Measurements from ENCODE around the gene DENND1B.

DENND1B gene

DNA sequence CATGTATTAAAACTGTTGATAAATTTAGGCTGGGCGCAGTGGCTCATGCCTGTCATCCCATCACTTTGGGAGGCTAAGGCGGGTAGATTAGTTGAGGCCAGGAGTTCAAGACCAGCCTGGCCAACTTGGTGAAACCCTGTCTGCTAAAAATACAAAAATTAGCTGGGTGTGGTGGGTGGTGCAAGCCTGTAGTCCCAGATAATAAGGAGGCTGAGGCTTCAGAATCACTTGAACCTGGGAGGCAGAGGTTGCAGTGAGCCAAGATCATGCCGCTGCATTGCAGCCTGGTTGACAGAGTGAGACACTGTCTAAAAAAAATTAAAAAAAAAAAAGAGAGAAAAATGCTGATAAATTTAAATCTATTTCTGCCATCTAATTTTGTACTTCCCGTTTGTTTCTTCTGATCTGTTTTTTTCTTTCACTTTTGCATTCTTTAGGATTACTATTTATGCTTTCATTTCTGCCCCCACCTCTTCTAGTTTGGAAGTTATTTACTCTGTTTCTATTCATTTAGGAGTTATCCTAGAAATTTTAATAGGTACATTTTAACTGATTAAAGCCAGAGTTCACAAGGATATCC is 3.2 kb upstream of the DENND1B start:
- Histone ChIP-seq H3K36me3 (replicated peaks; ENCODE audit: insufficient read depth, low read length) (no peaks in the 10 kb centered on the region), H3K27me3 (replicated peaks; ENCODE audit: insufficient read depth, low read length) (no peaks in the 10 kb centered on the region), H3K4me1 (ENCODE audit: low read length) (peaks cover 45% of the 10 kb centered on the region), H3K4me2 (ENCODE audit: low read depth, low read length) (peak overlapping the region; percentile 77), H3K9ac (ENCODE audit: low read length) (peak overlapping the region; percentile 60), H2AFZ (ENCODE audit: low read length) (peak overlapping the region; percentile 39), H3K4me3 (ENCODE audit: low read length) (peak overlapping the region; percentile 47), H3K27ac (ENCODE audit: low read length) (peak overlapping the region; percentile 90), H3K9me2 (replicated peaks; ENCODE audit: insufficient read depth, low read length) (no peaks in the 10 kb centered on the region), H3K9me3 (replicated peaks; ENCODE audit: insufficient read depth, low read length) (no peaks in the 10 kb centered on the region), H3K79me2 (ENCODE audit: low read length) (peaks cover 13% of the 10 kb centered on the region), H3F3A (ENCODE audit: insufficient read depth, low read length) (peaks cover 53% of the 10 kb centered on the region), H4K20me1 (ENCODE audit: insufficient read depth, low read length) (no peaks in the 10 kb centered on the region)
- TF ChIP-seq EZH2phosphoT487 (IDR thresholded peaks at IDR 0.05; ENCODE audit: low read length) = no peak
- no peak for TF ChIP-seq CTCF (IDR thresholded peaks at IDR 0.05; ENCODE audit: low read length)
- no peak for TF ChIP-seq EZH2 (optimal IDR thresholded peaks at IDR 0.05; ENCODE audit: low read depth, low read length)
- DNase-seq = peak; percentile 71

GRCh38 chr1:197776351-197777105 is 1.2 kb upstream of the DENND1B start:
- Histone ChIP-seq H3K79me2 (ENCODE audit: low read length) (peaks cover 33% of the 10 kb centered on the region), H3K4me2 (ENCODE audit: low read depth, low read length) (peak overlapping the region; percentile 77), H4K20me1 (ENCODE audit: insufficient read depth, low read length) (no peaks in the 10 kb centered on the region), H2AFZ (ENCODE audit: low read length) (peak overlapping the region; percentile 51), H3K36me3 (replicated peaks; ENCODE audit: insufficient read depth, low read length) (no peaks in the 10 kb centered on the region), H3K27me3 (replicated peaks; ENCODE audit: insufficient read depth, low read length) (no peaks in the 10 kb centered on the region), H3K4me3 (ENCODE audit: low read length) (peak overlapping the region; percentile 67), H3F3A (ENCODE audit: insufficient read depth, low read length) (peaks cover 71% of the 10 kb centered on the region), H3K9me3 (replicated peaks; ENCODE audit: insufficient read depth, low read length) (no peaks in the 10 kb centered on the region), H3K9ac (ENCODE audit: low read length) (peak overlapping the region; percentile 70), H3K4me1 (ENCODE audit: low read length) (peaks cover 41% of the 10 kb centered on the region), H3K27ac (ENCODE audit: low read length) (peak overlapping the region; percentile 90), H3K9me2 (replicated peaks; ENCODE audit: insufficient read depth, low read length) (no peaks in the 10 kb centered on the region)
- no peak for TF ChIP-seq EZH2phosphoT487 (IDR thresholded peaks at IDR 0.05; ENCODE audit: low read length)
- TF ChIP-seq CTCF (IDR thresholded peaks at IDR 0.05; ENCODE audit: low read length) = no peak
- TF ChIP-seq EZH2 (optimal IDR thresholded peaks at IDR 0.05; ENCODE audit: low read depth, low read length) = no peak
- DNase-seq = peak; percentile 53

- Histone ChIP-seq H3K27ac (ENCODE audit: low read length) (peak overlapping the region; percentile 90), H3K4me1 (ENCODE audit: low read length) (peaks cover 52% of the 10 kb centered on the region)
- peak; percentile 69 for DNase-seq
These were observed 606 bp downstream of the DENND1B start for GRCh38 chr1:197774466-197775281.

More at GRCh38 chr1:197774466-197775281, 606 bp downstream of the DENND1B start:
- no peaks in the 10 kb centered on the region for H4K20me1 ChIP-seq (ENCODE audit: insufficient read depth, low read length)
- no peaks in the 10 kb centered on the region for H3K9me3 ChIP-seq (replicated peaks; ENCODE audit: insufficient read depth, low read length)
- peaks cover 78% of the 10 kb centered on the region for H3F3A ChIP-seq (ENCODE audit: insufficient read depth, low read length)
- H3K36me3 ChIP-seq (replicated peaks; ENCODE audit: insufficient read depth, low read length) = no peaks in the 10 kb centered on the region
- peak overlapping the region; percentile 15; the same call in 1 of the 2 replicates for H2AFZ ChIP-seq (ENCODE audit: low read length)
- H3K79me2 ChIP-seq (ENCODE audit: low read length) = peaks cover 47% of the 10 kb centered on the region
- H3K27me3 ChIP-seq (replicated peaks; ENCODE audit: insufficient read depth, low read length) = no peaks in the 10 kb centered on the region
- H3K9ac ChIP-seq (ENCODE audit: low read length) = peak overlapping the region; percentile 70
- TF ChIP-seq CTCF (IDR thresholded peaks at IDR 0.05; ENCODE audit: low read length) = no peak
- no peak for TF ChIP-seq EZH2phosphoT487 (IDR thresholded peaks at IDR 0.05; ENCODE audit: low read length)
- TF ChIP-seq EZH2 (optimal IDR thresholded peaks at IDR 0.05; ENCODE audit: low read depth, low read length) = no peak
- no peaks in the 10 kb centered on the region for H3K9me2 ChIP-seq (replicated peaks; ENCODE audit: insufficient read depth, low read length)
- H3K4me3 ChIP-seq (ENCODE audit: low read length) = peak overlapping the region; percentile 67
- H3K4me2 ChIP-seq (ENCODE audit: low read depth, low read length) = peak overlapping the region; percentile 84

All from MM.1S (cell line).